Panc1 (cell line): ENCODE data around the gene TOP3A. TPM values are rescaled to one million over a fixed set of nuclear protein-coding genes. Genes with fewer than 3 reads are reported as not detected.

ENCODE experiments used
- ATAC-seq: fragments of 200-7000 bp; cut with Tn5 transposase; 2 replicates; pipeline ENCODE4 v1.9.1; 2020; ENCODE audit warnings: mild to moderate bottlenecking, moderate library complexity
- BruUV-seq: library from RNA; stranded (reverse); fragments of 400-500 nt; replicated peaks from 2 replicates; lab custom pipeline; 2021; lab: Mats Ljungman, UMichigan
- CTCF ChIA-PET: fragments of 300-600 bp; sonication (Branson Sonifier 250); formaldehyde crosslinking; loops from one replicate; lab custom pipeline; 2022; ENCODE audit warnings: antibody characterized with exemption; lab: Charles Lee
- POLR2A ChIA-PET: fragments of 300-600 bp; sonication (Branson Sonifier 250); formaldehyde crosslinking; loops from one replicate; lab custom pipeline; 2022; ENCODE audit warnings: antibody characterized with exemption; lab: Charles Lee
- DNase-seq: peaks from one replicate; pipeline ENCODE4 v3.0.0-alpha.2; 2010; ENCODE audit warnings: low read depth, low spot score
- H3K27ac ChIP-seq: 2 replicates; pipeline ENCODE4 v1.5.1; 2011; ENCODE audit warnings: mild to moderate bottlenecking, low read length, inconsistent platforms
- H3K27me3 ChIP-seq: fragments of 200-500 bp; sonication (Bioruptor generic); 2 replicates; pipeline ENCODE4 v1.6.0; 2014; ENCODE audit warnings: low read length, inconsistent platforms; ENCODE audit not compliant: control insufficient read depth, insufficient read depth
- H3K36me3 ChIP-seq: fragments of 200-500 bp; sonication (Bioruptor generic); 2 replicates; pipeline ENCODE4 v1.5.1; 2014; ENCODE audit warnings: inconsistent platforms, mild to moderate bottlenecking, low read length, moderate library complexity; ENCODE audit not compliant: control insufficient read depth, insufficient read depth
- H3K4me1 ChIP-seq: 2 replicates; pipeline ENCODE4 v1.5.1; 2011; ENCODE audit warnings: inconsistent platforms, mild to moderate bottlenecking, low read length, moderate library complexity; ENCODE audit not compliant: control insufficient read depth, insufficient read depth
- H3K4me3 ChIP-seq, 2 experiments: 2 replicates each; pipeline ENCODE4 v1.5.1; 2011 to 2012; ENCODE audit warnings: low read depth in 2 of 2, low read length in 2 of 2, mild to moderate bottlenecking in 2 of 2, inconsistent platforms in 1 of 2, moderate library complexity in 1 of 2
- H3K9me3 ChIP-seq: fragments of 200-500 bp; sonication (Bioruptor generic); 2 replicates; pipeline ENCODE4 v1.5.1; 2014; ENCODE audit warnings: low read depth, mild to moderate bottlenecking, inconsistent platforms, low read length, moderate library complexity; ENCODE audit not compliant: control insufficient read depth, insufficient read depth
- CTCF ChIP-seq: fragments of 450-650 bp; IDR thresholded peaks from 2 replicates; pipeline ENCODE4 v1.5.1; 2017; ENCODE audit warnings: mild to moderate bottlenecking
- POLR2AphosphoS5 ChIP-seq: IDR thresholded peaks from 2 replicates; pipeline ENCODE4 v1.6.1; 2012; ENCODE audit warnings: mild to moderate bottlenecking, low read depth, low read length, moderate library complexity
- REST ChIP-seq, 2 experiments: IDR thresholded peaks; 2 replicates each; pipeline ENCODE4 v1.6.1; 2011 to 2012; ENCODE audit warnings: low read depth in 2 of 2, control low read depth in 1 of 2, low read length in 1 of 2, mild to moderate bottlenecking in 1 of 2, moderate library complexity in 1 of 2; ENCODE audit not compliant: insufficient read depth in 1 of 2
- SIN3A ChIP-seq: IDR thresholded peaks from 2 replicates; pipeline ENCODE4 v1.6.1; 2012; ENCODE audit warnings: low read depth, mild to moderate bottlenecking, low read length, moderate library complexity, borderline replicate concordance; ENCODE audit not compliant: insufficient read depth
- TCF7L2 ChIP-seq: IDR thresholded peaks from 2 replicates; pipeline ENCODE4 v1.6.1; 2011; ENCODE audit warnings: mild to moderate bottlenecking, low read depth, low read length, inconsistent platforms
- in situ Hi-C: cut with HindIII; loops from 2 replicates; pipeline ENCODE4 v1.10.0; 2016; ENCODE audit warnings: low sequenced_read_pairs, low pct_unique_long_range_greater_than_20kb
- intact Hi-C: fragments of 100-400 bp; cut with micrococcal nuclease; formaldehyde crosslinking; loops from one replicate; pipeline ENCODE4 v1.10.0; 2022; ENCODE audit not compliant: unreplicated experiment
- total RNA-seq: library from RNA; stranded (reverse); gene quantifications from one replicate; pipeline ENCODE4 v1.2.1, GENCODE V29; 2021; ENCODE audit not compliant: unreplicated experiment

TOP3A gene
- total RNA-seq, 1 experiment from 2014 or later: 49.3 TPM

- intact Hi-C loops (no loop called here), in situ Hi-C loops (no loop called here)
- TF ChIP-seq CTCF: no peak; the same call in 1 of the 2 replicates
- TF ChIP-seq TCF7L2: no peak
- no peak for TF ChIP-seq SIN3A
- no peak for TF ChIP-seq REST (IDR thresholded peaks at IDR 0.05; ENCODE audit: insufficient read depth in 1 of 2, low read depth in 2 of 2, low read length in 1 of 2)
- TF ChIP-seq POLR2AphosphoS5: no peak
- H3K27me3 ChIP-seq: no peaks in the 10 kb centered on the region
- H3K4me1 ChIP-seq: no peaks in the 10 kb centered on the region
- ATAC-seq: no peak
- no peak overlapping the region for H3K4me3 ChIP-seq
- no peak for DNase-seq
- H3K36me3 ChIP-seq: no peaks in the 10 kb centered on the region; the same call in 1 of the 2 replicates
- H3K27ac ChIP-seq: no peak overlapping the region
- ChIA-PET POLR2A (no interaction called here), CTCF (no interaction called here)
- no peaks in the 10 kb centered on the region for H3K9me3 ChIP-seq
- BruUV-seq: no TSS peak
Measured at GRCh38 chr17:18241229-18241871, 73.4 kb downstream of the TOP3A start.

GRCh38 chr17:18240449-18240848, 74.3 kb downstream of the TOP3A start:
- Histone ChIP-seq H3K27ac (no peak overlapping the region), H3K4me3 (no peak overlapping the region), H3K4me1 (no peaks in the 10 kb centered on the region), H3K36me3 (no peaks in the 10 kb centered on the region; the same call in 1 of the 2 replicates), H3K9me3 (no peaks in the 10 kb centered on the region), H3K27me3 (no peaks in the 10 kb centered on the region)
- BruUV-seq: no TSS peak
- intact Hi-C loops (no loop called here), in situ Hi-C loops (no loop called here)
- TF ChIP-seq TCF7L2 (no peak), CTCF (no peak), POLR2AphosphoS5 (no peak), REST (IDR thresholded peaks at IDR 0.05; ENCODE audit: insufficient read depth in 1 of 2, low read depth in 2 of 2, low read length in 1 of 2) (no peak), SIN3A (no peak)
- CTCF ChIA-PET: no interaction called here
- POLR2A ChIA-PET: no interaction called here
- ATAC-seq (no peak), DNase-seq (no peak)
